PC-9 (cell line): Measurements from ENCODE around the gene LRRC8C. TPM values are rescaled to one million over a fixed set of nuclear protein-coding genes. Genes with fewer than 3 reads are reported as not detected.

Experiments
- BruUV-seq: library from RNA; stranded (reverse); fragments of 400-500 nt; replicated peaks from 2 replicates; lab custom pipeline; 2021; lab: Mats Ljungman, UMichigan
- CTCF ChIA-PET: fragments of 300-600 bp; sonication (Branson Sonifier 250); formaldehyde crosslinking; loops from one replicate; lab custom pipeline; 2022; ENCODE audit warnings: antibody characterized with exemption; lab: Charles Lee
- POLR2A ChIA-PET: fragments of 300-600 bp; sonication (Branson Sonifier 250); formaldehyde crosslinking; loops from one replicate; lab custom pipeline; 2022; ENCODE audit warnings: antibody characterized with exemption; ENCODE audit not compliant: unreplicated experiment; lab: Charles Lee
- DNase-seq, 2 experiments: peaks; one replicate each; pipeline versions ENCODE4 v3.0.0 to v3.0.0-alpha.2; 2015 to 2022; ENCODE audit warnings: mixed read lengths in 1 of 2
- H2AFZ ChIP-seq: fragments of 200-600 bp; sonication (generic); 2 replicates; pipeline ENCODE4 v1.8.1; 2017; ENCODE audit warnings: antibody characterized with exemption
- H3F3A ChIP-seq: fragments of 200-600 bp; sonication (generic); 2 replicates; pipeline ENCODE4 v1.8.1; 2017; ENCODE audit warnings: antibody characterized with exemption, mild to moderate bottlenecking, low read depth; ENCODE audit not compliant: insufficient read depth
- H3K27ac ChIP-seq: fragments of 200-600 bp; sonication (generic); 2 replicates; pipeline ENCODE4 v1.6.1; 2016; ENCODE audit warnings: mixed run types
- H3K27me3 ChIP-seq: fragments of 200-600 bp; sonication (generic); 2 replicates; pipeline ENCODE4 v1.6.1; 2016; ENCODE audit warnings: low read depth, mixed run types; ENCODE audit not compliant: insufficient read depth
- H3K36me3 ChIP-seq: fragments of 200-600 bp; sonication (generic); 2 replicates; pipeline ENCODE4 v1.6.1; 2016; ENCODE audit warnings: low read depth, mixed run types
- H3K4me1 ChIP-seq: fragments of 200-600 bp; sonication (generic); replicated peaks from 2 replicates; pipeline ENCODE4 v1.6.1; 2016; ENCODE audit warnings: mixed run types; ENCODE audit not compliant: insufficient read depth
- H3K4me2 ChIP-seq: fragments of 200-600 bp; sonication (generic); 2 replicates; pipeline ENCODE4 v1.6.1; 2017; ENCODE audit warnings: mixed run types
- H3K4me3 ChIP-seq: fragments of 200-600 bp; sonication (generic); 2 replicates; pipeline ENCODE4 v1.6.1; 2016; ENCODE audit warnings: mixed run types
- H3K79me2 ChIP-seq: fragments of 200-600 bp; sonication (generic); 2 replicates; pipeline ENCODE4 v1.6.1; 2017; ENCODE audit warnings: low read depth, mixed run types
- H3K9me2 ChIP-seq: fragments of 200-600 bp; sonication (generic); 2 replicates; pipeline ENCODE4 v1.8.1; 2017; ENCODE audit warnings: mild to moderate bottlenecking; ENCODE audit not compliant: insufficient read depth
- H3K9me3 ChIP-seq: fragments of 200-600 bp; sonication (generic); 2 replicates; pipeline ENCODE4 v1.8.1; 2016; ENCODE audit warnings: low read depth; ENCODE audit not compliant: insufficient read depth
- H4K20me1 ChIP-seq: fragments of 200-600 bp; sonication (generic); 2 replicates; pipeline ENCODE4 v1.8.1; 2017; ENCODE audit not compliant: insufficient read depth
- EZH2 ChIP-seq: fragments of 200-600 bp; sonication (generic); IDR thresholded peaks from 2 replicates; pipeline ENCODE4 v1.8.0; 2017; ENCODE audit warnings: antibody characterized with exemption, low read depth
- intact Hi-C: fragments of 100-400 bp; cut with micrococcal nuclease; formaldehyde crosslinking; loops from one replicate; pipeline ENCODE4 v1.10.0; 2022; ENCODE audit not compliant: unreplicated experiment
- total RNA-seq: library from RNA; stranded (reverse); gene quantifications from 2 replicates; pipeline ENCODE4 v1.2.3, GENCODE V29; 2021
- TF ChIP-seq, protein P1 (sequence below): fragments of 200-600 bp; sonication (generic); conservative IDR thresholded peaks from 2 replicates; pipeline ENCODE4 v1.6.1; 2017; ENCODE audit warnings: mixed run types, antibody characterized with exemption, mild to moderate bottlenecking, moderate library complexity

The LRRC8C gene
- total RNA-seq, 1 experiment from 2014 or later, result 2.2 TPM

DNA sequence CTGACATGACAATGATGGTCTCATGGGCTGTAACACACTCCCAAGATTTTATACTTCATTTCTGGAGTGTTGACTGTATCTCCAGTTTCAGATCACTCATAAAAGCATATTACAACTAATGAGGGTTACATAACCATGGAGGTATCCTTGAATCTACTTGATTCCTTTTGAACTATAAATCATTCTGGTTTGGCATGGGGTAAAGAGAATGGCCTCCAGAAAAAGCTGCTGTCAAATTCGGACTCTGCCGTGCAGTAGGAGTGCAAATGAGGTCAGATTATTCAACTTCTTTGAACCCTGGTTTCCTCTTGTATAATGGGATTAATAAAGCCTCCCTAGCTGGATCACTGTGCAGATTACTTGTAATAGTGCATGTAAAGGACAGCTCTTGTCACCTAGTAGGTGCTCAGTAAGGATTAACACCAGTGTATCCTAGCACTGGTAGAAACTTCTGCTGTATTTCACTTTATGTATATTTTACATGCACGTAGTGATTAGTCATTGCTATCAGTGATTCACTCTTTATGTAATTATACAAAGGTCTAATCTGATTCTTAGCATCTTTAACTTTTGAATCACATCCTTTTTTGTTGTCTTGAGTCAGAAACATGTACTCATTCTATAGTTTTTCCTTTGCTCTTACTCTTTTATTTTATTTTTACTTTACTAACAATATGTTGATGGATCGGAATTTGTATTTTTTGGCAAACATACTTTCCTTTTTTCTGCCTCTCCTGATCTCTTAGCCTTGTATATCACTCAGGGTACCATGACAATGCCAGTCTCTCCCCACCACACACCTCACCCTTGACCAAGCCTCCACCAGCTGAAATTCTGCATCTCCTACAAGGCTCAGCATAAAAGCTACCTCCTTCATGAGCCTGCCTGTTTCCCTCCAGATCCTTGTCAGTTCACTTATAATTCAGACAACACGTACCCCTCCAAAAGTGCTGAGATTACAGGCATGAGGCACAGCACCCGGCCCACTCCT, 3.2 kb downstream of the LRRC8C start:
- intact Hi-C loops, result loop anchor here (10.0 kb wide), 1 partner anchor 359 kb away; the partner anchor contains the start of gene ZNF326
- no peak overlapping the region for H2AFZ ChIP-seq
- H3K27ac ChIP-seq, result peak overlapping the region; percentile 44
- BruUV-seq, result no TSS peak
- H3K9me3 ChIP-seq, result no peaks in the 10 kb centered on the region
- ChIA-PET CTCF (no interaction called here), POLR2A (no interaction called here)
- no peaks in the 10 kb centered on the region for H3K27me3 ChIP-seq
- H3K9me2 ChIP-seq, result no peaks in the 10 kb centered on the region
- peak in 1 of 2 experiments; percentile 85 for DNase-seq
- H4K20me1 ChIP-seq, result no peaks in the 10 kb centered on the region
- H3F3A ChIP-seq, result peaks cover 21% of the 10 kb centered on the region
- H3K36me3 ChIP-seq, result no peaks in the 10 kb centered on the region
- TF ChIP-seq, protein P1, sequence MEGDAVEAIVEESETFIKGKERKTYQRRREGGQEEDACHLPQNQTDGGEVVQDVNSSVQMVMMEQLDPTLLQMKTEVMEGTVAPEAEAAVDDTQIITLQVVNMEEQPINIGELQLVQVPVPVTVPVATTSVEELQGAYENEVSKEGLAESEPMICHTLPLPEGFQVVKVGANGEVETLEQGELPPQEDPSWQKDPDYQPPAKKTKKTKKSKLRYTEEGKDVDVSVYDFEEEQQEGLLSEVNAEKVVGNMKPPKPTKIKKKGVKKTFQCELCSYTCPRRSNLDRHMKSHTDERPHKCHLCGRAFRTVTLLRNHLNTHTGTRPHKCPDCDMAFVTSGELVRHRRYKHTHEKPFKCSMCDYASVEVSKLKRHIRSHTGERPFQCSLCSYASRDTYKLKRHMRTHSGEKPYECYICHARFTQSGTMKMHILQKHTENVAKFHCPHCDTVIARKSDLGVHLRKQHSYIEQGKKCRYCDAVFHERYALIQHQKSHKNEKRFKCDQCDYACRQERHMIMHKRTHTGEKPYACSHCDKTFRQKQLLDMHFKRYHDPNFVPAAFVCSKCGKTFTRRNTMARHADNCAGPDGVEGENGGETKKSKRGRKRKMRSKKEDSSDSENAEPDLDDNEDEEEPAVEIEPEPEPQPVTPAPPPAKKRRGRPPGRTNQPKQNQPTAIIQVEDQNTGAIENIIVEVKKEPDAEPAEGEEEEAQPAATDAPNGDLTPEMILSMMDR, result no peak
- TF ChIP-seq EZH2, result no peak
- peak overlapping the region; percentile 32 for H3K4me2 ChIP-seq
- no peak overlapping the region for H3K4me3 ChIP-seq
- H3K4me1 ChIP-seq, result peaks cover 37% of the 10 kb centered on the region
- H3K79me2 ChIP-seq, result peaks cover 16% of the 10 kb centered on the region; the same call in 1 of the 2 replicates

DNA sequence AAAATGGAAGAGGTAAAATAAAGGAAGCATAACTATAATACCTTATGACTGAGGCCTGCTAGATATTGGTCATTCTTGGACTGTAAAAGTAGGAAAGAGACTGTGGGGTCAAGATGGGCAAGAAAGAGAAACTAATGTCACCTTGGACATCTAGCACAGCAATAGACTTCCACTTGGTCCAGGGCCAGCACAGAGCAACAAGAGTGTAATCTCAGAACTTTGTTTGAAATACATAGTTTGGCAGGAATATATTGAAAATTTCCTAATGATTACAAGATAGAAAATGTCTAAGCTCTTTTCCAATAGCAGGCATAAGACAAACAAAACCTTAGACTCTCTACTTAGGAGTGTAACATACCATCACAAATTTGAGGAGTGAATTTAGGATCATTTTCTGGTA, 4.6 kb downstream of the LRRC8C start:
- no peak for DNase-seq
- no peaks in the 10 kb centered on the region for H4K20me1 ChIP-seq
- no peak overlapping the region; the same call in 1 of the 2 replicates for H3K27ac ChIP-seq
- H3F3A ChIP-seq, result peaks cover 17% of the 10 kb centered on the region
- no peaks in the 10 kb centered on the region for H3K27me3 ChIP-seq
- H3K4me3 ChIP-seq, result no peak overlapping the region
- H2AFZ ChIP-seq, result no peak overlapping the region
- no peaks in the 10 kb centered on the region for H3K9me2 ChIP-seq
- H3K4me1 ChIP-seq, result peaks cover 37% of the 10 kb centered on the region
- ChIA-PET CTCF (no interaction called here), POLR2A (interaction anchor here (0.7 kb wide), 1 partner anchor 62 kb away, joined by 5 read pairs; no protein-coding TSS in a partner anchor)
- H3K4me2 ChIP-seq, result no peak overlapping the region
- no peaks in the 10 kb centered on the region for H3K9me3 ChIP-seq
- peaks cover 16% of the 10 kb centered on the region for H3K79me2 ChIP-seq
- intact Hi-C loops, result loop anchor here (10.0 kb wide), 1 partner anchor 357 kb away; the partner anchor contains the start of gene ZNF326
- TF ChIP-seq EZH2, result no peak
- TF ChIP-seq, protein P1, result no peak
- no peaks in the 10 kb centered on the region for H3K36me3 ChIP-seq
- no TSS peak for BruUV-seq

DNA sequence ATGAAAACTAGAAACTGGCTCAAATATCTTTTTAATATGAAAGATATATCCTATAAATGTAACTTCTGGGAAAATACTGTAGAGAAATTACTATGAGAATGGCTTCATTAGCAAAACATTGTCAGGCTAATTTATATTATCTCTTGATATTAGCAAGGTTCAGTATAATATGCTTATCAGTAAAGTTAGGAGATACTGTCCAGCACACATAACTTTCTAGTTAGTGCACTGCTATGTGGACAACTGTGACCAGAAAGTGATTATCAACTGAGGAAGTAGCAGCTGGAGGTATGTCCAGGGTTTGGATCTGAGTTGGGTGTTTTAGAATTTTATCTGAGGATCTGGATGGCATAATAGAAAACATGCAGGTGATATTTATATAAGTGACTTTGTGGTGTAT, 7.5 kb downstream of the LRRC8C start:
- Histone ChIP-seq H4K20me1 (no peaks in the 10 kb centered on the region), H3K9me2 (no peaks in the 10 kb centered on the region), H3K4me2 (no peak overlapping the region), H3K36me3 (no peaks in the 10 kb centered on the region), H3K27ac (no peak overlapping the region), H2AFZ (no peak overlapping the region), H3K4me1 (peaks cover 22% of the 10 kb centered on the region), H3F3A (peaks cover 17% of the 10 kb centered on the region), H3K9me3 (no peaks in the 10 kb centered on the region), H3K4me3 (no peak overlapping the region), H3K27me3 (no peaks in the 10 kb centered on the region), H3K79me2 (peaks cover 9% of the 10 kb centered on the region)
- POLR2A ChIA-PET, result no interaction called here
- intact Hi-C loops, result no loop called here
- no peak for DNase-seq
- TF ChIP-seq, protein P1, result no peak
- no peak for TF ChIP-seq EZH2
- CTCF ChIA-PET, result no interaction called here
- no TSS peak for BruUV-seq
